ENCODE results near the gene POU1F1. TPM values are rescaled to one million over a fixed set of nuclear protein-coding genes. Genes with fewer than 3 reads are reported as not detected.
"Not testable (repeated sequence)": the region's sequence is repeated elsewhere in the genome, so short reads cannot be mapped to it uniquely, and the experiment has no call there.

Gene POU1F1
- polyA plus RNA-seq, 1 donor (not counting 4 experiments of a cell fraction or from before 2014, with no cell fraction given): not detected

- H3K9me1 ChIP-seq (ENCODE audit: control insufficient read depth, extremely low read depth, insufficient read depth, low read length): no peaks in the 10 kb centered on the region
- FAIRE-seq (peak; percentile 48), DNase-seq (ENCODE audit: low read depth, low spot score) (no peak)
- H3K4me2 ChIP-seq (ENCODE audit: control insufficient read depth, extremely low read depth, insufficient read depth, low read depth, low read length): no peak overlapping the region
- H3K36me3 ChIP-seq (ENCODE audit: control insufficient read depth in 2 of 2, extremely low read depth in 1 of 2, insufficient read depth in 2 of 2, low read length in 2 of 2): no peaks in the 10 kb centered on the region
- no peaks in the 10 kb centered on the region for H3K27me3 ChIP-seq (ENCODE audit: control insufficient read depth, extremely low read depth, insufficient read depth, low read length)
- no peaks in the 10 kb centered on the region for H4K20me1 ChIP-seq (ENCODE audit: control insufficient read depth, extremely low read depth, insufficient read depth, low read length)
- no peak overlapping the region for H3K4me3 ChIP-seq (ENCODE audit: control insufficient read depth in 2 of 3, extremely low read depth in 1 of 3, insufficient read depth in 2 of 3, low read depth in 1 of 3, low read length in 3 of 3)
- TF ChIP-seq EZH2 (IDR thresholded peaks at IDR 0.05; ENCODE audit: low read length): no peak
- peak in 2 of 3 experiments; percentile 25 to 35 for TF ChIP-seq CTCF (optimal IDR thresholded peaks at IDR 0.05 in 1 of 3, IDR thresholded peaks at IDR 0.05 in 1 of 3, conservative IDR thresholded peaks at IDR 0.05 in 1 of 3; ENCODE audit: extremely low read depth in 1 of 3, insufficient read depth in 2 of 3, low read length in 3 of 3)
- H3K79me2 ChIP-seq (ENCODE audit: control insufficient read depth, insufficient read depth, low read length): no peaks in the 10 kb centered on the region
- H3K27ac ChIP-seq (ENCODE audit: control insufficient read depth, insufficient read depth, low read length): no peak overlapping the region
- H3K4me1 ChIP-seq (ENCODE audit: control insufficient read depth, extremely low read depth, insufficient read depth, low read length): no peaks in the 10 kb centered on the region
- no peak overlapping the region for H3K9ac ChIP-seq (ENCODE audit: control insufficient read depth, extremely low read depth, insufficient read depth, low read length)
- dilution Hi-C loops (cut with MboI; ENCODE audit: extremely low pct_ligation_motif_present, low sequenced_read_pairs): no loop called here
- H3K9me3 ChIP-seq (ENCODE audit: control insufficient read depth, low read depth, low read length): no peaks in the 10 kb centered on the region
- no peak overlapping the region for H2AFZ ChIP-seq (ENCODE audit: control insufficient read depth, low read length)
Observed at GRCh38 chr3:87307805-87308204, 31.4 kb upstream of the POU1F1 start.

GRCh38 chr3:87305517-87305916, 29.1 kb upstream of the POU1F1 start:
- no peaks in the 10 kb centered on the region for H3K36me3 ChIP-seq (ENCODE audit: control insufficient read depth in 2 of 2, extremely low read depth in 1 of 2, insufficient read depth in 2 of 2, low read length in 2 of 2)
- no peaks in the 10 kb centered on the region for H3K4me1 ChIP-seq (ENCODE audit: control insufficient read depth, extremely low read depth, insufficient read depth, low read length)
- no peaks in the 10 kb centered on the region for H3K79me2 ChIP-seq (ENCODE audit: control insufficient read depth, insufficient read depth, low read length)
- H3K9me3 ChIP-seq (ENCODE audit: control insufficient read depth, low read depth, low read length): no peaks in the 10 kb centered on the region
- no peak for DNase-seq (ENCODE audit: low read depth, low spot score)
- no peak overlapping the region for H3K27ac ChIP-seq (ENCODE audit: control insufficient read depth, insufficient read depth, low read length)
- no peak for FAIRE-seq
- no peak overlapping the region for H2AFZ ChIP-seq (ENCODE audit: control insufficient read depth, low read length)
- no peak overlapping the region for H3K4me2 ChIP-seq (ENCODE audit: control insufficient read depth, extremely low read depth, insufficient read depth, low read depth, low read length)
- no peak overlapping the region for H3K4me3 ChIP-seq (ENCODE audit: control insufficient read depth in 2 of 3, extremely low read depth in 1 of 3, insufficient read depth in 2 of 3, low read depth in 1 of 3, low read length in 3 of 3)
- H3K27me3 ChIP-seq (ENCODE audit: control insufficient read depth, extremely low read depth, insufficient read depth, low read length): no peaks in the 10 kb centered on the region
- no peaks in the 10 kb centered on the region for H3K9me1 ChIP-seq (ENCODE audit: control insufficient read depth, extremely low read depth, insufficient read depth, low read length)
- TF ChIP-seq EZH2 (IDR thresholded peaks at IDR 0.05; ENCODE audit: low read length): no peak
- no peak for TF ChIP-seq CTCF (optimal IDR thresholded peaks at IDR 0.05 in 1 of 3, IDR thresholded peaks at IDR 0.05 in 1 of 3, conservative IDR thresholded peaks at IDR 0.05 in 1 of 3; ENCODE audit: extremely low read depth in 1 of 3, insufficient read depth in 2 of 3, low read length in 3 of 3)
- H4K20me1 ChIP-seq (ENCODE audit: control insufficient read depth, extremely low read depth, insufficient read depth, low read length): no peaks in the 10 kb centered on the region
- dilution Hi-C loops (cut with MboI; ENCODE audit: extremely low pct_ligation_motif_present, low sequenced_read_pairs): no loop called here
- H3K9ac ChIP-seq (ENCODE audit: control insufficient read depth, extremely low read depth, insufficient read depth, low read length): no peak overlapping the region

GRCh38 chr3:87305031-87305430, 28.6 kb upstream of the POU1F1 start:
- H3K79me2 ChIP-seq (ENCODE audit: control insufficient read depth, insufficient read depth, low read length); H3K4me2 ChIP-seq (ENCODE audit: control insufficient read depth, extremely low read depth, insufficient read depth, low read depth, low read length); H3K36me3 ChIP-seq (ENCODE audit: control insufficient read depth in 2 of 2, extremely low read depth in 1 of 2, insufficient read depth in 2 of 2, low read length in 2 of 2); H3K4me3 ChIP-seq (ENCODE audit: control insufficient read depth in 2 of 3, extremely low read depth in 1 of 3, insufficient read depth in 2 of 3, low read depth in 1 of 3, low read length in 3 of 3); H4K20me1 ChIP-seq (ENCODE audit: control insufficient read depth, extremely low read depth, insufficient read depth, low read length); H3K9me3 ChIP-seq (ENCODE audit: control insufficient read depth, low read depth, low read length); H2AFZ ChIP-seq (ENCODE audit: control insufficient read depth, low read length); FAIRE-seq; dilution Hi-C loops (cut with MboI; ENCODE audit: extremely low pct_ligation_motif_present, low sequenced_read_pairs); H3K27ac ChIP-seq (ENCODE audit: control insufficient read depth, insufficient read depth, low read length); H3K9me1 ChIP-seq (ENCODE audit: control insufficient read depth, extremely low read depth, insufficient read depth, low read length); DNase-seq (ENCODE audit: low read depth, low spot score); H3K27me3 ChIP-seq (ENCODE audit: control insufficient read depth, extremely low read depth, insufficient read depth, low read length); H3K9ac ChIP-seq (ENCODE audit: control insufficient read depth, extremely low read depth, insufficient read depth, low read length); H3K4me1 ChIP-seq (ENCODE audit: control insufficient read depth, extremely low read depth, insufficient read depth, low read length): not testable (repeated sequence)

Measured in keratinocyte (primary cell).